ENCODE data around the gene MAP2K5.

The MAP2K5 gene

GRCh38 chr15:67564021-67564967 lies 21.8 kb downstream of the MAP2K5 start:
- no peak for TF ChIP-seq CTCF (IDR thresholded peaks at IDR 0.05; ENCODE audit: extremely low read depth, insufficient read depth, missing control alignments)
- DNase-seq (ENCODE audit: low spot score) = peak; percentile 74
- in situ Hi-C loops (cut with MboI; ENCODE audit: low pct_unique_long_range_greater_than_20kb, low sequenced_read_pairs, unreplicated experiment) = no loop called here

GRCh38 chr15:67564968-67565345 lies 22.5 kb downstream of the MAP2K5 start:
- TF ChIP-seq CTCF (IDR thresholded peaks at IDR 0.05; ENCODE audit: extremely low read depth, insufficient read depth, missing control alignments) = no peak
- in situ Hi-C loops (cut with MboI; ENCODE audit: low pct_unique_long_range_greater_than_20kb, low sequenced_read_pairs, unreplicated experiment) = no loop called here
- DNase-seq (ENCODE audit: low spot score) = no peak

- in situ Hi-C loops (cut with MboI; ENCODE audit: low pct_unique_long_range_greater_than_20kb, low sequenced_read_pairs, unreplicated experiment) = no loop called here
- TF ChIP-seq CTCF (IDR thresholded peaks at IDR 0.05; ENCODE audit: extremely low read depth, insufficient read depth, missing control alignments) = no peak
Measured at GRCh38 chr15:67569668-67570067, 27.2 kb downstream of the MAP2K5 start.

GRCh38 chr15:67570875-67571647 lies 28.6 kb downstream of the MAP2K5 start:
- in situ Hi-C loops (cut with MboI; ENCODE audit: low pct_unique_long_range_greater_than_20kb, low sequenced_read_pairs, unreplicated experiment) = no loop called here
- no peak for TF ChIP-seq CTCF (IDR thresholded peaks at IDR 0.05; ENCODE audit: extremely low read depth, insufficient read depth, missing control alignments)

More at GRCh38 chr15:67569668-67570067, 27.2 kb downstream of the MAP2K5 start:
- no peak for DNase-seq (ENCODE audit: low spot score)

GRCh38 chr15:67571648-67572415 lies 29.3 kb downstream of the MAP2K5 start:
- no peak for DNase-seq (ENCODE audit: low spot score)
- TF ChIP-seq CTCF (IDR thresholded peaks at IDR 0.05; ENCODE audit: extremely low read depth, insufficient read depth, missing control alignments) = no peak
- in situ Hi-C loops (cut with MboI; ENCODE audit: low pct_unique_long_range_greater_than_20kb, low sequenced_read_pairs, unreplicated experiment) = no loop called here

More at GRCh38 chr15:67570875-67571647, 28.6 kb downstream of the MAP2K5 start:
- no peak for DNase-seq (ENCODE audit: low spot score)

GRCh38 chr15:67573194-67573593 lies 30.7 kb downstream of the MAP2K5 start:
- no peak for DNase-seq (ENCODE audit: low spot score)

More at GRCh38 chr15:67573194-67573593, 30.7 kb downstream of the MAP2K5 start:
- no peak for TF ChIP-seq CTCF (IDR thresholded peaks at IDR 0.05; ENCODE audit: extremely low read depth, insufficient read depth, missing control alignments)
- in situ Hi-C loops (cut with MboI; ENCODE audit: low pct_unique_long_range_greater_than_20kb, low sequenced_read_pairs, unreplicated experiment) = no loop called here

Measured in GM13977 (cell line).